HS-27A (cell line): Measurements from ENCODE around the gene WDFY3.
A peak's percentile ranks its signal among the peaks of the same experiment; 100 is the strongest.
"Not testable (repeated sequence)": the region's sequence is repeated elsewhere in the genome, so short reads cannot be mapped to it uniquely, and the experiment has no call there.

ENCODE experiments used
- DNase-seq: peaks from one replicate; pipeline ENCODE4 v3.0.0-alpha.2; 2012; ENCODE audit warnings: low read depth, missing footprints

Gene WDFY3

DNA sequence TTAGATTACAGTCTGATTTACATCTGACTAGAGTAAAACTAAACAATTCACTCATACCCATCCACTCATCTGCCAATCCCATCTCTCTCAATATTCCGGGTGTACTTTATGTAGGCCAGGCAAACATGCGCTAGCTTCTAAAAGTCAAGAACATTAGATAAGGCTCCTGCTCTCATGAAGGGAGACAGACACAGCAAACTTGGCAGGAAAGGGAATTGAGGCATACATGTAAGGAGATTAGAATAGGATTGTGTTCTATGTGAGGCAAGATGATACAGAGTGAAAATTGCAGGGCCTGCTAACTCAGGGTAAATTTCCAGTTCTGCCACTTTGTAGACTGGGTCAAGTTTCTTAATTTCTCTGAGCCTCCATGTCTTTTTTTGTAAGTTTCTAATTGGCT is 247.8 kb downstream of the WDFY3 start:
- no peak for DNase-seq

DNA sequence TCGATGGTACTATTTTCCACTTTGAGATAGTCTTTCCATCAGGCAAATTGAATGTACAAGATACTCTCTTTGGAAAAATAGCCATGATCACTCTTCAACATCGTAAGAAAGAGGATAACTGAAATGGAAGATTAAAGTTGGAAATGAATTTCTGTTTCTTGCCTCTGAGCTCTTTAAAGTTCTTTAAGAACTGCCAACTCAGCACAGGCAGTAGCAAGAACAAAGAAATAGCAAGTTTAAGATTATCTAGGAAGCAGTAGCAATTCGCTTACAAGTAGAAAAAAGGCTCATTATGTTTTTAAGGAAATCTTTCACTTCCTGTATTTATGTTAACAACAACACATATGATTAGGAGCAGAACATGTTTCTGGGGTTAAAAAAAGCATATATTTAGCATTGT is 255.9 kb downstream of the WDFY3 start:
- no peak for DNase-seq

DNA sequence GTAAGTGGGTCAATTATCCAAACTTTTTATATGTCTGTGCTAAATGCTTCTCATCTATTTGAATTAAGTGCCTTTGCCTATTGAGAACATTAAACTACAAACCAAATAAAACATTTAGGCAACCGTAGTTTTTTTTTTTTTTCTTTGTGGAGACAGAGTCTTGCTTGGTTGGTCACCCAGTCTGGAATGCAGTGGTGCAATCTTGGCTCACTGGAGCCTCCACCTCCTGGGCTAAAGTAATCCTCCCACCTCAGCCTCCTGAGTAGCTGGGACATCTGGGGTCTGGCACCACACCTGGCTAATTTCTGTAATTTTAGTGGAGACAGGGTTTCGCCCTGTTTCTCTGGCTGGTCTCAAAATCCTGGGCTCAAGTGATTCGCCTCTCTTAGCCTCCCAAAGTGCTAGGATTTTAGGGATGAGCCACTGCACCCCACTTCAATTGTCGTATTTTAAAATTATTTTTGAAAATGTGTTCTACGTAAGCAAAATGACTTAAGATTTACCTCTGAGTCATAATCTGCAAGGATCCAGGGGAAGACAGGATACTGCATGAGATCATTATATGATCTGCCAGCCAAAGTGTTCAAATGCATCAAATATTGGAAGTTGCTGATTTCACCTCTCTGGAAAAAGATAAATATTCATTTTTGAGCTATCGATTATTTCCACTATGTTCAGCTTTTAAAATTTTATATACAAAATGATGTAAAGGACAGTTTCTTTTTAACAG is 257.9 kb downstream of the WDFY3 start:
- DNase-seq: no peak

DNA sequence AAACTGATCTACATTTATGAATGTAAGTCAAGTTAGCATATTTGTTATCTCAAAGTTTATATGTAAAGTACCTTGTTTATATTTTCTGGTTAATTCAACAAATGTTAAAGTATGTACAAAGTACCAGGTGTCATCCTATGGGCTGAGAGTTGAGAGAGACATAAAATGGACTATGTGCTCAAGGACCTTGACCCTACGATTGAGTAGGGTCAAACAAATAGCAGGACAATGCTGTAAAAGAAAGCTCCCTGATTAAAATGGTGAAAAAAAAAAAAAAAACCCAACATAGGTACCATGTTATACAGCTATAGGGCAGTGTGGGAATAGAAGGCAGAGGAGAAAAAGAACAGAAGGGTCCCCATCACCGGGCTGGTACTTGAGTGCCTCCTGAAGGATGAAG is 260.2 kb downstream of the WDFY3 start:
- DNase-seq: no peak

DNA sequence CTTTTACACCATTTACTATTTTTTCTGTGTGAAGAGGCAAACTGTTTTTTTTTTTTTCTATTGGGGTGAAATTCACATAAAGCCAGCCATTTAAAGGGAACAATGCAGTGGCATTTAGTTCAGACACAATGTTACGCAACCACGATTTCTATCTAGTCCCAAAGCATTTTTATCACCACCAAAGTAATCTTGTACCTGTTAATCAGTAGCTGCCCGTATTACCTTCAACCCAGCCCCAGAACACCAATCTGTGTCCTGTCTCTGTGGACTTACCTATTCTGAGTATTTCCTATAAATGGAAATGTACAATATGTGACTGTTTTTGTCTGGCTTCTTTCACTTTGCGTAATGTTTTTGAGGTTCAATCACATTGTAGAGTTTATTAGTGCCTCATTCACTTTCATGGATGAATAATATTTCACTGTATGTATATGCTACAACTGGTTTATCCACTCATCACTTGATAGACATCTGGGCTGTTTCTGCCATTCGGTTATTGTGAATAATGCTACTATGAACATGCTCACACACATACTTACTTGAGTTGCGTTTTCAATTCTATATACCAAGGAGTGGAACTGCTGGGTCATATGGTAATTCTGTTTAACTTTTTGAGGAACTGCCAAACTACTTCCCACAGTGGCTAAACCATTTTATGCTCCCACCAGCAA is 267.4 kb downstream of the WDFY3 start:
- no peak for DNase-seq

DNA sequence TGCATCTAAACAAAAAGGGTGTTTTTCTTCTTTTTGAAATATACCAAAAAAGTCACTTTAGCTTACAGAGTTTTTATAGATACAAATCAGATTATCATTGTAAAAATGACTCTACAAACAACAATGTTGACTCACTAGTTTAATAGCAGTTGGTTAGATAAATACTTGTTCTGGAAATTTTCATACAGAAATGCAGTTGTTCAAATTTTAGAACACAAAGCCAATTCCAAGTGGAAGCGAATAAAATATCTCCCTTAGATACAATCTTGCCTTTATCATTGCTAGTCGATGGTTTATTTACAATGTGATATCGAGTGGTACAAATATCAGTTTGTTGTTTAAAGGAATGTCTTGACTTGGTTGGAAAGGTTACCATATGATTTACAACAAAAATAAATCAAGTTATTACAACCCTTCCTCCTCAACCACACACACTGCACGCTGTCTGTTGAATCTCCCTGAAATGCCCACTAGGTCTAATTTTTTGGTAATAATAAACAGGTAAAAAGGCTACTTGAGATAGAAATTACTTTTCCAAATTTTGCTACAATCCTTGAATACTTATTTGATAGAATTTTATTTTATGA is 268.8 kb downstream of the WDFY3 start:
- no peak for DNase-seq

DNA sequence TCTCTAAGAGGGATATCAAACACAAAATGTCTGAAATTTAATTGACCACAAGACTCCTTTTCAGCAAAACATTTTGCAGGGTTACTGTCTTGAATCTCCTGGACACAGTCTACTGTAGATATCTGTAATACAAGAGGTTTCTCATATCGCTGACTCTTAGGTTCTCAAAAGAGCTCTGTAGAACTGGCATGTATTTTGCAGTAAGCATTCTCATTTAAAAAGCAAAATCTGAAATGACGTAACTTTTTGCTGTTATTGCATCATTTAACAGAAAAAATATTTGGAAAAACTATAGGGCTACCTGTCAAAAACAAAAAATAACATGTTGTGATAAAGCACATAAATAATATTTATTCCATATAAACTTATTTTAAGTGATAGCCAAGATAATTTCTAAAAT is 269.3 kb downstream of the WDFY3 start:
- no peak for DNase-seq

DNA sequence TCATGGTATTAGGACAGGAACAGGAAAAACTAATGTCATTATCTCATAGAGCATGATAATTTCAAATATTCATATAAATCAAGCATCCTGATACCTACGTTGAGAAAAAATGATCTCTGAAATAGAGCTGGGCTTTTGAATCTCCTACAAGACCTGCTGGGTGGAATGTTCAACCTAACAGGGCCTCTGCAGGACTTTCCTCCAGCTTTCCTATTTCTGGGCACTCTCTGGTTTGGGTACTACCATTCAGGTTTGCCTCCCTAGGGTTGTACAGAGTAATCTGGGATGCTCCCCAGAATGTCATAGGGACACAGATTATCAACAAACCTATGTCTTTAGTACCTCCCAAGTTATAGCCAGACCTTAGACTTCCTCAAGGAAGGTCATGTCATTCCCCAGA is 274.7 kb downstream of the WDFY3 start:
- DNase-seq: no peak

DNA sequence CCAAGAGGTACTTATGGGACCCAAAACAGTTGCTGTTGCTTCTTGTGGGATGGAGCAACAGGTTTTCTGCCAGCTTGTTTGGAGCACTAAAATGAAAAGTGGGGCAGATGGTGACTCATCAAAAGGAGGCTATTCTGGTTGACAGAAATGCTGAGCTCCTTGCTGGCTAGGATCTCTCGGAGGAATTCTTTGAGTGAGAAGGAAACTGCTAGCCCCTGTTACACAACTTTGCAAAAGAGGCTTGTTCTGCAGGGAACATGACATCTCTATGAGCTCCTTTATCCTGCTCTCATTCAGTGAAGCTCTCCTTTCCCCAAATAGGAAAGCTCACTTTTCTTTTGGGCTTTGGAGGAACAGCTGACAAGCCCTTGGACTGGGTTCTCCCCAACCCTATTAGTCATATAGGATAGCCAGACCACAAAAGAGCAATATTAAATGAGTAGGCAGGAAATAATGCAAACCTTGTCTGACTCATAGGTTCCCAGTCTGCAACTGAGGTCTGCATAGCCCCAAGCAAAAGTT is 275.3 kb downstream of the WDFY3 start:
- DNase-seq: peak; percentile 83

DNA sequence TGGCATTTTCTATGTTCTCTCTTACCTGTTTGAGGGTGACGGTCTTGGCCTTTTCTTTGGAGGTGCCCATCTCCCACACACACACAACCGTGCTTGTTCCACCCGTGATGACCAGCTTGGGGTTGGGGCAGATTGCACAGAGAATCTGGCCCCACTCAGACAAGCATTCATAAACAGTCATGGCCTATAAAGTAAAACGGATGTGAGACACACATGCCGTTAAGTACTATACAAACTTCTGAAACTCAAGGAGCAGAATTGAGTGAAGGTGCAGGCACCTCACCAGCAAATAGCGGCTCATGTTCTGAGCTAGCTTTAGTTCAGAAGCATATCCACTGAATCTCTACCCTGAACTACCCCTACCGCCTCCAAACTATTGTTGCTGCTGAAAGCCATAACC is 276.0 kb downstream of the WDFY3 start:
- DNase-seq: no peak

DNA sequence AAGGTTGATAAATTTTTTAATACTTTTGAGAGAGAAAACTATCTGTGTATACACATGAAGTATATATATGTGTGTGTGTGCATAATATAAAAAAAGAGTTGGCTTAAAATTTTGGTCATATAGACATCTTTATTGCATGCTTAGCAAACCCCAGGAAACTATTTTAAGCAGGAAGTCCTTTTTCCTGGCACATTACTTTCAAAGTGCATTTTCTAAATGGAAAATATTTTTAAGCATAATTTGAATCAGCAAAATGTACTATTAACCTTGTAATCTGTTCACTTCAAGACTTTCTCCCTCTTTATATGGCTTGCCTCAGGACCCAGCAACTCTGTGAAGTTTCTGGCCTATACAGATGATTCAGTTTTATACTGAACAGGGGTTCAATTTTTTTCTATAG is 277.3 kb downstream of the WDFY3 start:
- DNase-seq: no peak

DNA sequence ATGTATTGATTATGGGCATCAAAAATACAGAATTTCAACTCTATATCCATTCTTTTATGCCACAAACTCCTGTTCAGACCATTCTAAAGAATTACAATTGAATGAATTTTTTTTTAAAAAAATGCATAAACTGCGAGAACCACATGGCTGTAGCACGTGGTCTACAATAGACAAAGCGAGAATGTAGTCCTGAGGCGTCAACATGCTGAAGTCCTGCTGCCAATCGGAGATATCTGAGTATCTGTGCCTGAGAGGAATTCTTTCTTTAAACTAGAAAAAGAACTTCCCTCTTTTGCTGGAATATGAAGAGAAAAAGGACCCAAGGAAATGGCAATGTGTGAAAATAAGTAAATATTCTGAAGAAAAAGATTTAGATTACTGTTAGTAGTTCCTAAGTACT is 277.9 kb downstream of the WDFY3 start:
- DNase-seq: no peak

DNA sequence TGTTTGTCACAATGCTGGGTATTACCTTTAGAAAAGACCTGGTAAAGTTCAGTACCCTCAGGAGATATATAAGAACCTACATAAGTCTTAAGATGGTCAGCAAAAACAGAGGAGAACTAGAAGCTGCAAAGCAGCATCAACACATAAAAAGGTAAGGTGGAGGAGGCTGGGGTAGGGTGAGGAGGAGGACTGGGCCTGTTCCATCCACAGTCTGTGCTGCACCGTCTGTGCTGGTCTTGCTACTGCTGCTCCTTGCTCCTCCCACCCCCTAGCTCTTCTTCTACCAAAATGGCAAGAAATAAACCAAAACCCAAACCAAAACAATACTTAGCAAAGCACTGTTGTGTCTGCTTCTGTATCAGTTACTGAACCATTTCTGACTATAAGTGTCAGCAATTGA is 281.4 kb downstream of the WDFY3 start:
- no peak for DNase-seq

DNA sequence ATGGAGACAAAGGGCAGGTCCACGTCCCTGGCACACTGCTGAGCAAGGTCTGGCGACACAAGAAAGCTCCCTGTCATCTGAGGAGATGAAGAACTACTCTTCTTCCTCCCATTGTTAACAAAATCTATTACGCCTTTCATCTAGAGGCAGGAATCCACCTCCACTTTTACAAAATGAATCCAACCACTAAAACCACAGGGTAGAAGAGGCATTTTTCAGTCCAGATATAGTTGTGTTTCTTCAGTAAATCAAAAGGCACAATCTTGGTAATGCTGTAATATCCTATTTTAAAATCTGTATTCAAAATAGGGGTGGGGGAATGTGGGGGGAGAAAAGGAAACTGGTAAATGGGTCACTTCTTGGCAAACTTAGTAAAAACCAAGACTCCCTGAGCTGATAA is 282.1 kb downstream of the WDFY3 start:
- DNase-seq: no peak

DNA sequence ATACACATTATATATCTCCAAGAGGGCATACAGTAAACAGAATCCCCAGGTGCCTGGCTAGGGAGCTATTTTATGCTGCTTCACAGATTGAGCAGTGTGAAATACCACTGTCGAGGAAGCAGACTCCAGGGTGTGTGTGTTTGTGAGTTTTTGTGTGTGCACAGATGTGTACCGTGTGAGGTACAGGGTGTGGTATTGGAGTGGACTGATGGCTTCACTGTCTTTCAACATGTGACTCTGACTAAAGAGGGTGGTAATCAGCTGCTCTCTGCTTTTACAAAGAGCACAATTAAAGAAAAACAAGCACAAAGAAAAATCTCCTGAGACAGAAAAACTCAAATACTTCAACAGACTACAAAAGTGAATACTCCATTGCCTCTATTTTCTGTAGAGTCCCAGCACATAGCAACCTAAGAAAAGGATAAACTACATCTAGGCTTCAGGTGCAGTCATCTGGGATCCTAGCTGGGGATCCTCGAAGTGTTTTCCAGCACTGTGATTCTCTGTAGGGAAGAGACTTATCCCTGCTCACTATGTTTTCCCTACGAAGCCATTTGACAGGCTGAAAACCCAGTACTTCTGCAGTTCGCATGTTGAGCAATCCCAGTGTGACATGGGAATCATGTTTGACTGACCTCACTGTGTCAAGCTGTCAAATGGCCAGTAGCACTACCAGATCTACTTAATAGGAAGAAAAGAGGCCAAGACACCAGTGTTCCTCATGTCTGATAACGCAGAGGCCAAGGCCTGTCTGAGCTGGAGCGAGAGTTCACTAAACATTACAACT is 283.2 kb downstream of the WDFY3 start:
- DNase-seq: no peak

DNA sequence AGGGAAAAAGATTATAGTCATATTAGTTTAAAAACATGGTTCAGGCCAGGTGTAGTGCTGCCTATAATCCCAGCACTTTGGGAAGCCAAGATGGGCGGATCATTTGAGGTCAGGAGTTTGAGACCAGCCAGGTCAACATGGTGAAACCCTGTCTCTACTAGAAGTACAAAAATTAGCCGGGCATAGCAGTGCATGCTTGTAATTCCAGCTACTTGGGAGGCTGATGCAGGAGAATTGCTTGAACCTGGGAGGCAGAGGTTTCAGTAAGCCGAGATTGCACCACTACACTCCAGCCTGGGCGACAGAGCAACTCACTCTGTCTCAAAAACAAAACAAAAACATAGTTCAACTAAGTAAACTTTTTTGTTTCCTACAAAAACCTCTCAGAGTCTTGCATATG is 283.8 kb downstream of the WDFY3 start:
- DNase-seq: not testable (repeated sequence)

DNA sequence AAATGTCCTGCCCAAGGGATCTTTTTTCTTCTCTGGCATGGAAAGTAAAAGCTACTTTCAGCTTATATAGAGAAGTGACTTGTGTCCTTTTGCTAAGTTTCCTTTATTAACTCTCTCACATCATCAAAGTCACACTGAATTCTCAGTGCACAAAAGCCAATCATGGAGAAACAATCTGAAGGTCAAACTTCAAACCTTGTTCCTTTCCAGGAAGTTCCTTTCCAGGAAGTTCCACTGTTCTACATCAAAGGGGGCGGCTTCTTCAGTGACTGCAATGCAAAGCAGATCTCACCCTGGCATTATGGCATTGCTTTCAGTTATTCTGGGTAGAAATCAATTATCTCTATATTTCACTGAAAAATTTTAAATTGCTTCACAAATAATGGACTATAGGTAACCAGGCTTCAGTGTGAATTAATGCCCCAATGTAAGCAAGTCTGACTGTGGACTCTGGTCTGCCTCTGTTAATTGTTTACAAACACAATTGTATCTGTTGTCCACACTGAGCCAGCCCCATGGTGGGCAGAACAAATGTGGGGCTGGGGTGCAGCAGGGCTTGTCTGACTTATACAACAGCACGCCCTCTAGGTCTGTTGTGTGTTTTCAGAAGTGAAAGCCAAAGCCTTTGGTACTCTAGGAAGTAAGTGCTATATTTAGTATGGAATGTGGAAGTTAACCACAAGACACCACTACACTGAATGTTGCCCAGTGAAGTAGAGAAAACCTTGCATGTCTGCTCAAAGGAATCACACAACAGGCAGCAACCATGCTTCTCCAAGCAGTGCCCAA is 284.8 kb downstream of the WDFY3 start:
- DNase-seq: no peak

DNA sequence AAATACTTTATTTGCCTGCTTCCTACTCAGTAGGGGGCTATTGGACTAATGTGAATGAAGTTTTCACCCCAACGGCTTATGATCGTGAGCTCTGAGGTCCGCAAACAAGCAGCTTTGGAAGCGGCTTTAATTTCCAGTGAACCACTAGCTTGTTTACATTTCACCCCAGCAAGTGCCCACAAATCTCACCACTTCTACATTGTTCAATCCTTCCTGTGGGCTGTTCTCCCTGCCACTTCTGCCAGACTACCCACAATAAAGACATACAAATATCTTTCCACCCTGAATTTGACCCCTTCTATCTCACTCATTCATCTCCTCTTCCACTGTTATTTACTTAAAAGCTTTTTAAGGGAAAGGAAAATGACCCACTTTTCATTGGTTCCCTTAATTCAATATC is 285.5 kb downstream of the WDFY3 start:
- no peak for DNase-seq

DNA sequence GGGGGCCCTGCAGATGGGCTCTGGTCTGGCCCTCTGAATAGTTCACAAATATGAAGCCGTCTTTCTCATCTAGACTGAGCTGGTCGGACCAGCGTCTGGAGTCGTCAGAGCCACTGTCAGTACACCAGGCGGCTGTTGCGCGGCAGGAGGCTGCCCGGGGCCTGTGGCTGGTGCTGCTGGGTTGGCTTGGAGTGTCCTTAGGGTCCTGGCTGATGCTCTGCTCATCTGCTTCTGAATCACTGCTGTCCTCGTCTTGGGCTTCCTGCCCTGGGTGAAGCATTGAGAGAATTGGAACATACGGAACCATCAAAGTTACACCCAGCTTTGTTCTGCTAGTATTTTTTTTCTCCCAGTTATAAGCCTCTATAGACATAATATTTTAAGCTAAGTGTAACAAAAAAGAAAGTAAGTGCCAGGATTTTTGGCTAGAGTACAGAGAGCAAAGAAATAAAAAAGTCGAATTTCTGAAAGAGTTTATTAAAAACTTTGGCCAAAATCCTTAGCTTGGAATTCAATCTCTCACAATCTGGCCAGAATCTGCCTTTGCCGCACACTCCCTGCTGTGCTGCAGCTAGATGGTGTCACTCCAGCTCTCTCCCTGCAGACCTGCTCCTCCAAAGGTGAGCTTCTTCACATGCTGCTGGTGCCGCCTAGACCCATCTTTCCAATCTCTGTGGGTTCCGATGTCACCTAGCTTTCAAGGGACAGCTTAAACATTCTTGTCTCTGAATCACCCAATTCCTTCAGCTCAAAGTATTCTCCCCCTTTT is 287.3 kb downstream of the WDFY3 start:
- DNase-seq: no peak

DNA sequence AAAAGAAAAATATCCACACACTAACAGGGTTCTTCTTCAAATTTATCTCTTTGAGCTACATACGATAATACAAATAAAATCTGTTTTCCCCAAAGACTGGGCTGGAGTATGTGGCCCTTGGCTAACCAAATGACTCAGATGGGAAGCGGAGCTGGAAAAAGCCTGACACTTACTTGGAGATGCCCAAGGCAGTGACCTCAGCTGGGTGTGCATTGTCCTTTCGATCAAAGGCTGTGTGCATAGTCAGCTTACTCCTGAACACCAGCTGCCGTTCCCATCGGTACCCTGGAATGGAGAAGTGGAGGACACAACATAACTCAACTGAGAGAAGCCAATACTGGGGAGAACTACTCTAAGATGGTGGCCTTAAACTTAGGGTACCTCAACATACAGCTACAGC is 288.5 kb downstream of the WDFY3 start:
- DNase-seq: no peak

DNA sequence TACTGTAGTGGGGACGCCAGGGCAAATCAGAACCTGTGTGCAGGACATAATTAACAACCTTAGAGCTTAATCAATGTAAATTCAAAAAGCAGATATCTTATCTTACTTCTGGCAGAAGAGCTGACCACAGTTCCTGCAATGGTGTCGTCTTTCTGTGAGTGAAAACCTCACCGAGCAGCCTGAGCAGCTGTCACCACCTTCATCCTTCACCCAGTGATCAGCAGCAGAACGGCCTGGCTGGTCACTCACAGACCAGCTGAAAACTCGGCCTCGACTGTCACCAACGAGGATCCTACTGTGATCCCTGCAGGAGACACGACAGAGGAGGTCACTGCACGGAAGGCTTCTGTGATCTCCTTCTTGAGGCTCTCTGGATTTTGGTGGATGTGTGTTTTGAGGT is 289.4 kb downstream of the WDFY3 start:
- DNase-seq: no peak
